H9 (cell line): Measurements from ENCODE around the gene ENPP1. TPM values are rescaled to one million over a fixed set of nuclear protein-coding genes. Genes with fewer than 3 reads are reported as not detected.

ENCODE experiments used
- DNase-seq: peaks from one replicate; pipeline ENCODE4 v3.0.0-alpha.2; 2017
- H2AFZ ChIP-seq: one replicate; pipeline ENCODE4 v1.6.1; 2013; ENCODE audit warnings: mild to moderate bottlenecking, low read length, control low read depth, moderate library complexity
- H2AK5ac ChIP-seq: 2 replicates; pipeline ENCODE4 v1.6.1; 2013; ENCODE audit warnings: low read length, control low read depth, mixed read lengths; ENCODE audit not compliant: insufficient read length
- H2BK120ac ChIP-seq: one replicate; pipeline ENCODE4 v1.6.1; 2013; ENCODE audit warnings: low read depth, mild to moderate bottlenecking, low read length, control low read depth, inconsistent platforms; ENCODE audit not compliant: poor library complexity, severe bottlenecking
- H2BK12ac ChIP-seq: 2 replicates; pipeline ENCODE4 v1.6.1; 2013; ENCODE audit warnings: low read length, control low read depth, mixed read lengths, low read depth; ENCODE audit not compliant: insufficient read length
- H2BK15ac ChIP-seq: 2 replicates; pipeline ENCODE4 v1.6.1; 2013; ENCODE audit warnings: low read depth, low read length, control low read depth
- H2BK20ac ChIP-seq: one replicate; pipeline ENCODE4 v1.6.1; 2013; ENCODE audit warnings: low read depth, mild to moderate bottlenecking, low read length, control low read depth, inconsistent platforms; ENCODE audit not compliant: poor library complexity, severe bottlenecking
- H2BK5ac ChIP-seq: 2 replicates; pipeline ENCODE4 v1.6.1; 2013; ENCODE audit warnings: low read length, control low read depth, mixed read lengths; ENCODE audit not compliant: insufficient read length
- H3K14ac ChIP-seq: 2 replicates; pipeline ENCODE4 v1.6.1; 2013; ENCODE audit warnings: low read length, control low read depth; ENCODE audit not compliant: insufficient read depth
- H3K18ac ChIP-seq: 2 replicates; pipeline ENCODE4 v1.6.1; 2013; ENCODE audit warnings: low read depth, mild to moderate bottlenecking, mixed read lengths, low read length, control low read depth; ENCODE audit not compliant: insufficient read length
- H3K23ac ChIP-seq: 2 replicates; pipeline ENCODE4 v1.6.1; 2013; ENCODE audit warnings: low read length, control low read depth, mixed read lengths, low read depth; ENCODE audit not compliant: insufficient read length
- H3K23me2 ChIP-seq: 2 replicates; pipeline ENCODE4 v1.6.1; 2013; ENCODE audit warnings: low read depth, mild to moderate bottlenecking, mixed read lengths, low read length, control low read depth; ENCODE audit not compliant: insufficient read length, poor library complexity, severe bottlenecking
- H3K27ac ChIP-seq: 2 replicates; pipeline ENCODE4 v1.5.1; 2013; ENCODE audit warnings: low read length, control low read depth, mixed read lengths, low read depth; ENCODE audit not compliant: insufficient read length
- H3K27me3 ChIP-seq: 2 replicates; pipeline ENCODE4 v1.6.1; 2013; ENCODE audit warnings: low read length, control low read depth, inconsistent platforms; ENCODE audit not compliant: insufficient read depth
- H3K4ac ChIP-seq: 2 replicates; pipeline ENCODE4 v1.6.1; 2013; ENCODE audit warnings: low read depth, mild to moderate bottlenecking, control low read depth, inconsistent platforms, low read length, moderate library complexity
- H3K4me1 ChIP-seq: 2 replicates; pipeline ENCODE4 v1.6.1; 2013; ENCODE audit warnings: low read length, control low read depth, inconsistent platforms; ENCODE audit not compliant: insufficient read depth
- H3K4me2 ChIP-seq: 2 replicates; pipeline ENCODE4 v1.6.1; 2013; ENCODE audit warnings: low read length, control low read depth, mixed read lengths; ENCODE audit not compliant: insufficient read length, insufficient read depth
- H3K56ac ChIP-seq: 2 replicates; pipeline ENCODE4 v1.6.1; 2013; ENCODE audit warnings: low read depth, mild to moderate bottlenecking, mixed read lengths, low read length, control low read depth; ENCODE audit not compliant: insufficient read length
- H3K79me1 ChIP-seq: 2 replicates; pipeline ENCODE4 v1.6.1; 2013; ENCODE audit warnings: low read depth, mild to moderate bottlenecking, moderate library complexity, low read length, control low read depth, inconsistent platforms; ENCODE audit not compliant: insufficient read depth, poor library complexity, severe bottlenecking
- H3K79me2 ChIP-seq: 2 replicates; pipeline ENCODE4 v1.6.1; 2013; ENCODE audit warnings: low read length, control low read depth, inconsistent platforms; ENCODE audit not compliant: insufficient read depth
- H3K9ac ChIP-seq: 2 replicates; pipeline ENCODE4 v1.6.1; 2013; ENCODE audit warnings: low read length, control low read depth, mixed read lengths; ENCODE audit not compliant: insufficient read length; ENCODE audit errors: extremely low read depth
- H3K9me3 ChIP-seq: one replicate; pipeline ENCODE4 v1.6.1; 2013; ENCODE audit warnings: low read depth, low read length, inconsistent platforms; ENCODE audit not compliant: control insufficient read depth
- H3T11ph ChIP-seq: one replicate; pipeline ENCODE4 v1.6.1; 2013; ENCODE audit warnings: mild to moderate bottlenecking, low read length, control low read depth, inconsistent platforms
- H4K20me1 ChIP-seq: one replicate; pipeline ENCODE4 v1.6.1; 2013; ENCODE audit not compliant: control insufficient read depth, insufficient read length, insufficient read depth
- H4K5ac ChIP-seq: 2 replicates; pipeline ENCODE4 v1.6.1; 2013; ENCODE audit warnings: low read depth, mild to moderate bottlenecking, mixed read lengths, low read length, control low read depth; ENCODE audit not compliant: insufficient read length
- H4K8ac ChIP-seq: replicated peaks from 2 replicates; pipeline ENCODE4 v1.6.1; 2013; ENCODE audit warnings: low read length, control low read depth, mixed read lengths, low read depth; ENCODE audit not compliant: insufficient read length
- H4K91ac ChIP-seq: 2 replicates; pipeline ENCODE4 v1.6.1; 2013; ENCODE audit warnings: low read depth, mild to moderate bottlenecking, moderate library complexity, mixed read lengths, low read length, control low read depth; ENCODE audit not compliant: insufficient read length
- H3K27ac Mint-ChIP-seq, 3 experiments: 2 replicates in 2 of 3; 3 replicates in 1 of 3; pipeline ENCODE4 v1.8.0; 2020 to 2021; ENCODE audit warnings: mixed read lengths in 3 of 3, mild to moderate bottlenecking in 1 of 3, moderate library complexity in 1 of 3
- H3K27me3 Mint-ChIP-seq: 2 replicates; pipeline ENCODE4 v1.8.0; 2021; ENCODE audit warnings: low read depth, mild to moderate bottlenecking, moderate library complexity, mixed read lengths
- H3K36me3 Mint-ChIP-seq, 3 experiments: 2 replicates in 2 of 3; 3 replicates in 1 of 3; pipeline ENCODE4 v1.8.0; 2020 to 2021; ENCODE audit warnings: low read depth in 3 of 3, mixed read lengths in 3 of 3; ENCODE audit not compliant: insufficient read depth in 1 of 3
- H3K4me1 Mint-ChIP-seq, 2 experiments: 2 replicates each; pipeline ENCODE4 v1.8.0; 2020; ENCODE audit warnings: mixed read lengths in 2 of 2
- H3K4me3 Mint-ChIP-seq, 2 experiments: 2 replicates in 1 of 2; 3 replicates in 1 of 2; pipeline ENCODE4 v1.8.0; 2020 to 2021; ENCODE audit warnings: mild to moderate bottlenecking in 2 of 2, mixed read lengths in 2 of 2, moderate library complexity in 1 of 2
- H3K9me3 Mint-ChIP-seq, 2 experiments: 2 replicates in 1 of 2; 3 replicates in 1 of 2; pipeline ENCODE4 v1.8.0; 2020; ENCODE audit warnings: mild to moderate bottlenecking in 2 of 2, mixed read lengths in 2 of 2, moderate library complexity in 1 of 2
- WGBS: extraction: QIAGEN DNeasy Blood & Tissue Kit; methylation state at CpG from one replicate; pipeline ENCODE4 v1.1.7; 2013; ENCODE audit warnings: missing lambda C conversion rate, low lambda C conversion rate, mixed read lengths; ENCODE audit not compliant: insufficient read length; ENCODE audit errors: extremely low coverage; 5-methylcytosine and 5-hydroxymethylcytosine counted together
- total RNA-seq: library from RNA; stranded (reverse); gene quantifications from 2 replicates; pipeline ENCODE4 v1.2.1, GENCODE V29; 2021
- TF ChIP-seq, protein P1 (sequence below): fragments of 200-600 bp; sonication (generic); conservative IDR thresholded peaks from 3 replicates; pipeline ENCODE4 v1.8.0; 2021; ENCODE audit warnings: antibody characterized with exemption, mild to moderate bottlenecking

Gene ENPP1
- total RNA-seq, 1 experiment from 2014 or later, result 22.5 TPM

DNA sequence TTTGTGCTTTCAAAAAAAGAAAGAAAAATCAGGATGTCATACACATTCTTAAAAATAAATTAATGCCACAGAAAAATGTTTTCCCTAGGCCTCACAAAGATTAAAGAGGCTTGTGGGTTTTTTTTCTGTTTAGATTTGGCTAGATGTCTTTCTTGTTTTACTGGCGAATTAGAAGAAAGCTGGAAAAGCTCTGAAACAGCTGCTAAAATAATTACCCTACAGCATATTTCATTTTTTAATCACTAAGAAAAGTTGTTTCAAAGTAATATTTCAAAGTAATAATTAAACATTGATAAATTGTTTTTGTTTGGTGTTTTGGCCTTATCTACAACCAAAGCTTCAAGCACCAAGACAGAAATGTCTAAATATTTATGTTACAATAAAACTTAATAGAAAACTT, 3.7 kb upstream of the ENPP1 start:
- Mint-ChIP-seq H3K4me3 (no peak overlapping the region), H3K27ac (no peak overlapping the region), H3K27me3 (peaks cover 32% of the 10 kb centered on the region), H3K36me3 (peaks cover 0 to 9% (median 3%) of the 10 kb centered on the region in 3 experiments; a peak in 4 of 7 replicates), H3K4me1 (peaks cover 12 to 20% of the 10 kb centered on the region in 2 experiments), H3K9me3 (peaks cover 13% of the 10 kb centered on the region in 2 experiments)
- Histone ChIP-seq H2BK20ac (no peak overlapping the region), H2AK5ac (no peak overlapping the region), H3K4me1 (no peaks in the 10 kb centered on the region), H3K14ac (no peak overlapping the region), H2BK5ac (no peak overlapping the region), H2BK120ac (no peak overlapping the region), H3K27ac (no peak overlapping the region), H3K4ac (no peak overlapping the region), H4K20me1 (no peaks in the 10 kb centered on the region), H3K27me3 (no peaks in the 10 kb centered on the region), H3T11ph (no peak overlapping the region), H3K23me2 (peaks cover 7% of the 10 kb centered on the region), H3K9ac (no peak overlapping the region), H3K79me1 (no peaks in the 10 kb centered on the region), H4K8ac (no peak overlapping the region), H3K18ac (no peak overlapping the region), H3K79me2 (peaks cover 1% of the 10 kb centered on the region; the same call in 1 of the 2 replicates), H4K5ac (no peak overlapping the region), H3K9me3 (no peaks in the 10 kb centered on the region), H2BK15ac (no peak overlapping the region), H3K56ac (no peak overlapping the region), H2AFZ (no peak overlapping the region), H4K91ac (no peak overlapping the region), H3K23ac (no peak overlapping the region), H2BK12ac (no peak overlapping the region), H3K4me2 (no peak overlapping the region)
- DNase-seq, result no peak
- TF ChIP-seq, protein P1, sequence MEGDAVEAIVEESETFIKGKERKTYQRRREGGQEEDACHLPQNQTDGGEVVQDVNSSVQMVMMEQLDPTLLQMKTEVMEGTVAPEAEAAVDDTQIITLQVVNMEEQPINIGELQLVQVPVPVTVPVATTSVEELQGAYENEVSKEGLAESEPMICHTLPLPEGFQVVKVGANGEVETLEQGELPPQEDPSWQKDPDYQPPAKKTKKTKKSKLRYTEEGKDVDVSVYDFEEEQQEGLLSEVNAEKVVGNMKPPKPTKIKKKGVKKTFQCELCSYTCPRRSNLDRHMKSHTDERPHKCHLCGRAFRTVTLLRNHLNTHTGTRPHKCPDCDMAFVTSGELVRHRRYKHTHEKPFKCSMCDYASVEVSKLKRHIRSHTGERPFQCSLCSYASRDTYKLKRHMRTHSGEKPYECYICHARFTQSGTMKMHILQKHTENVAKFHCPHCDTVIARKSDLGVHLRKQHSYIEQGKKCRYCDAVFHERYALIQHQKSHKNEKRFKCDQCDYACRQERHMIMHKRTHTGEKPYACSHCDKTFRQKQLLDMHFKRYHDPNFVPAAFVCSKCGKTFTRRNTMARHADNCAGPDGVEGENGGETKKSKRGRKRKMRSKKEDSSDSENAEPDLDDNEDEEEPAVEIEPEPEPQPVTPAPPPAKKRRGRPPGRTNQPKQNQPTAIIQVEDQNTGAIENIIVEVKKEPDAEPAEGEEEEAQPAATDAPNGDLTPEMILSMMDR, result no peak
- no CpG with 5 or more reads among the region's 1 CpG for WGBS
